Astrocyte (in vitro differentiated cells and primary cell): ENCODE results near the gene NCAM2.

ENCODE experiments used
- EZH2 ChIP-seq: IDR thresholded peaks from 2 replicates; pipeline ENCODE4 v1.6.1; 2012; ENCODE audit warnings: mild to moderate bottlenecking, low read length, inconsistent platforms; ENCODE audit not compliant: insufficient read depth
- TF ChIP-seq, protein P1 (sequence below): IDR thresholded peaks from 2 replicates; pipeline ENCODE4 v1.5.1; 2011; ENCODE audit warnings: low read depth, mild to moderate bottlenecking, inconsistent platforms, low read length, moderate library complexity; ENCODE audit not compliant: insufficient read depth

- TF ChIP-seq, protein P1, sequence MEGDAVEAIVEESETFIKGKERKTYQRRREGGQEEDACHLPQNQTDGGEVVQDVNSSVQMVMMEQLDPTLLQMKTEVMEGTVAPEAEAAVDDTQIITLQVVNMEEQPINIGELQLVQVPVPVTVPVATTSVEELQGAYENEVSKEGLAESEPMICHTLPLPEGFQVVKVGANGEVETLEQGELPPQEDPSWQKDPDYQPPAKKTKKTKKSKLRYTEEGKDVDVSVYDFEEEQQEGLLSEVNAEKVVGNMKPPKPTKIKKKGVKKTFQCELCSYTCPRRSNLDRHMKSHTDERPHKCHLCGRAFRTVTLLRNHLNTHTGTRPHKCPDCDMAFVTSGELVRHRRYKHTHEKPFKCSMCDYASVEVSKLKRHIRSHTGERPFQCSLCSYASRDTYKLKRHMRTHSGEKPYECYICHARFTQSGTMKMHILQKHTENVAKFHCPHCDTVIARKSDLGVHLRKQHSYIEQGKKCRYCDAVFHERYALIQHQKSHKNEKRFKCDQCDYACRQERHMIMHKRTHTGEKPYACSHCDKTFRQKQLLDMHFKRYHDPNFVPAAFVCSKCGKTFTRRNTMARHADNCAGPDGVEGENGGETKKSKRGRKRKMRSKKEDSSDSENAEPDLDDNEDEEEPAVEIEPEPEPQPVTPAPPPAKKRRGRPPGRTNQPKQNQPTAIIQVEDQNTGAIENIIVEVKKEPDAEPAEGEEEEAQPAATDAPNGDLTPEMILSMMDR: no peak
- no peak for TF ChIP-seq EZH2
Measured at GRCh38 chr21:21283810-21284209, 285.6 kb downstream of the NCAM2 start.
